LoVo (cell line): ENCODE data around the gene CCDC9B.

ENCODE experiments used
- DNase-seq: peaks from one replicate; pipeline ENCODE4 v3.0.0-alpha.2; 2016; ENCODE audit warnings: low spot score

CCDC9B gene

GRCh38 chr15:40310001-40310959 is 30.5 kb downstream of the CCDC9B start:
- DNase-seq: peak; percentile 27

- DNase-seq: no peak
Observed at GRCh38 chr15:40309344-40309862, 31.3 kb downstream of the CCDC9B start.

GRCh38 chr15:40307421-40308211 is 33.1 kb downstream of the CCDC9B start, which contains the start of gene PLCB2:
Gene PLCB2 (minus strand): TSS chr15:40307935. CDS start chr15:40307672, 263 bp downstream.
- no peak for DNase-seq

- DNase-seq: no peak
Observed at GRCh38 chr15:40306908-40307307, 33.8 kb downstream of the CCDC9B start.

GRCh38 chr15:40306371-40306770 is 34.4 kb downstream of the CCDC9B start:
- DNase-seq: no peak

- no peak for DNase-seq
Observed at GRCh38 chr15:40305281-40305680, 35.5 kb downstream of the CCDC9B start.

GRCh38 chr15:40303576-40303975 is 37.2 kb downstream of the CCDC9B start:
- DNase-seq: no peak

- DNase-seq: no peak
Observed at GRCh38 chr15:40302981-40303380, 37.8 kb downstream of the CCDC9B start.

GRCh38 chr15:40302288-40302886 is 38.4 kb downstream of the CCDC9B start:
- DNase-seq: no peak

- DNase-seq: no peak
Observed at GRCh38 chr15:40301467-40302179, 39.1 kb downstream of the CCDC9B start.

GRCh38 chr15:40300771-40301170 is 40.0 kb downstream of the CCDC9B start:
- no peak for DNase-seq

GRCh38 chr15:40300367-40300766 is 40.4 kb downstream of the CCDC9B start:
- DNase-seq: no peak

GRCh38 chr15:40298216-40298935 is 42.4 kb downstream of the CCDC9B start:
- DNase-seq: no peak

- no peak for DNase-seq
Observed at GRCh38 chr15:40297356-40297755, 43.4 kb downstream of the CCDC9B start.

- DNase-seq: no peak
Observed at GRCh38 chr15:40296561-40297230, 44.0 kb downstream of the CCDC9B start.

- no peak for DNase-seq
Observed at GRCh38 chr15:40295877-40296560, 44.7 kb downstream of the CCDC9B start.

- DNase-seq: no peak
Observed at GRCh38 chr15:40295297-40295696, 45.4 kb downstream of the CCDC9B start.

- no peak for DNase-seq
Observed at GRCh38 chr15:40293905-40294895, 46.5 kb downstream of the CCDC9B start.
